ENCODE results near the gene ZNF276. TPM values are rescaled to one million over a fixed set of nuclear protein-coding genes. Genes with fewer than 3 reads are reported as not detected.

ZNF276 gene
- total and polyA plus RNA-seq, 8 donors, result 7.9 to 49.3 (median 11.2) TPM

- ATAC-seq, result no peak
Observed at GRCh38 chr16:89737341-89738071, 16.2 kb downstream of the ZNF276 start.

DNA sequence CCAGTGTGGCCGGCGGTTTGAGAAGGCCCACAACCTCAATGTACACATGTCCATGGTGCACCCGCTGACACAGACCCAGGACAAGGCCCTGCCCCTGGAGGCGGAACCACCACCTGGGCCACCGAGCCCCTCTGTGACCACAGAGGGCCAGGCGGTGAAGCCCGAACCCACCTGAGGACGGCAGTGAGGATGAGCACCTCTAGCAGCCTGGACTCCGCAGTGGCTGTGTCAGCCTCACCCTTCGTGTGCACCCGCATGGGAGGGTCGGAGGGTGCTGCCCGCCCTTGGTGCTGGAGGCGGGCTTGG is 16.7 kb downstream of the ZNF276 start:
- Histone ChIP-seq H3K4me1 (no peaks in the 10 kb centered on the region), H3K27ac (no peak overlapping the region), H3K27me3 (no peaks in the 10 kb centered on the region), H3K36me3 (peaks cover 4 to 65% (median 32%) of the 10 kb centered on the region in 3 donors), H3K4me3 (no peak overlapping the region), H3K9me3 (no peaks in the 10 kb centered on the region)
- WGBS, 2 donors, result 94% methylated on average over 14 of the region's 14 CpGs
- no peak for ATAC-seq
- intact Hi-C loops (cut with DNase I), result no loop called here
- TF ChIP-seq, protein P1, sequence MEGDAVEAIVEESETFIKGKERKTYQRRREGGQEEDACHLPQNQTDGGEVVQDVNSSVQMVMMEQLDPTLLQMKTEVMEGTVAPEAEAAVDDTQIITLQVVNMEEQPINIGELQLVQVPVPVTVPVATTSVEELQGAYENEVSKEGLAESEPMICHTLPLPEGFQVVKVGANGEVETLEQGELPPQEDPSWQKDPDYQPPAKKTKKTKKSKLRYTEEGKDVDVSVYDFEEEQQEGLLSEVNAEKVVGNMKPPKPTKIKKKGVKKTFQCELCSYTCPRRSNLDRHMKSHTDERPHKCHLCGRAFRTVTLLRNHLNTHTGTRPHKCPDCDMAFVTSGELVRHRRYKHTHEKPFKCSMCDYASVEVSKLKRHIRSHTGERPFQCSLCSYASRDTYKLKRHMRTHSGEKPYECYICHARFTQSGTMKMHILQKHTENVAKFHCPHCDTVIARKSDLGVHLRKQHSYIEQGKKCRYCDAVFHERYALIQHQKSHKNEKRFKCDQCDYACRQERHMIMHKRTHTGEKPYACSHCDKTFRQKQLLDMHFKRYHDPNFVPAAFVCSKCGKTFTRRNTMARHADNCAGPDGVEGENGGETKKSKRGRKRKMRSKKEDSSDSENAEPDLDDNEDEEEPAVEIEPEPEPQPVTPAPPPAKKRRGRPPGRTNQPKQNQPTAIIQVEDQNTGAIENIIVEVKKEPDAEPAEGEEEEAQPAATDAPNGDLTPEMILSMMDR (IDR thresholded peaks at IDR 0.05), result no peak
- no peak for FAIRE-seq
- no peak for DNase-seq

More at GRCh38 chr16:89737341-89738071, 16.2 kb downstream of the ZNF276 start:
- H3K27me3 ChIP-seq, result no peaks in the 10 kb centered on the region
- no peaks in the 10 kb centered on the region for H3K9me3 ChIP-seq
- no peak for FAIRE-seq
- no peak for DNase-seq
- H3K4me1 ChIP-seq, result no peaks in the 10 kb centered on the region
- no peak overlapping the region for H3K27ac ChIP-seq
- no peak overlapping the region for H3K4me3 ChIP-seq
- TF ChIP-seq, protein P1 (IDR thresholded peaks at IDR 0.05), result no peak
- 93 to 96% methylated on average over 20 of the region's 20 CpGs for WGBS, 2 donors
- intact Hi-C loops (cut with DNase I), result no loop called here
- H3K36me3 ChIP-seq, result peaks cover 4 to 65% (median 33%) of the 10 kb centered on the region in 3 donors

DNA sequence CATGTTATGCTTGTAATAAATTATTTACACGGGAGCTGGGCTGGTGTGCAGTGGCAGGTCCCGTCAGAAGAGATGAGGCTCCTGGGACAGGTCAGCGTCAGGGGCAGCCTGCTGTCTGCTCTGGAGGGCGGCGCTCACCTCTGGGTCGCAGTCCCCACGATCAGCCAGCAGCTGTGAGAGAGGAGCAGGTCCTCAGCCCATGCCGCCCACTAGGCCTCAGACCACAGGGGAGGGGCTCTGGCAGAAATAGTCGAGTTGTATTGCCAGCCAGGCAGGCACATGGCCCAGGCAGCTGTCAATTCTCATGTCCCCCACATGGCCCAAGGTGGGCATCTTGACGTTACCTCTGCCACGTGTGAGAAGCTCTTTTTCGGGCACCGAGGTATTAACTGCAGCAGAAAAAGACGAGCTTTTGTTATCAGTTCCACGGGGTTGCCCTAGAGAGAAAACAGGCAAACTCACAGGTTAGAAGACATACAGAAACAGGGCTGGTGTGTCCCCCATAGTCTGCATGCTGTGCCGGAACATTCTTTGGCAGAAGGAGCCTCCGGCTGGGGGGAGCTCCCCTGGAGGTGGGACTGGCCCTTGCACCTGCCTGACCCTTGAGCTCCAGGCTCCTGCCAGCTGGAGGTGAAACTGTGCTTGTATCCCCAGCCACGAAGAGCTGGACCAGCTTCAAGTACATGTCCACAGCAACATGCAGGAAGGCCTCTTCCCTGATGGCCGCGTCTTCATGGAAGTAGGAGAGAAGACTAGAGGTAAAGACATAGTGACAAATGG is 17.4 kb downstream of the ZNF276 start:
- Histone ChIP-seq H3K9me3 (no peaks in the 10 kb centered on the region), H3K27ac (no peak overlapping the region), H3K27me3 (no peaks in the 10 kb centered on the region), H3K4me1 (no peaks in the 10 kb centered on the region), H3K36me3 (peaks cover 4 to 58% (median 25%) of the 10 kb centered on the region in 3 donors), H3K4me3 (no peak overlapping the region)
- ATAC-seq (no peak), DNase-seq (no peak), FAIRE-seq (no peak)
- intact Hi-C loops (cut with DNase I), result no loop called here
- 86 to 92% methylated on average over 20 of the region's 20 CpGs for WGBS, 2 donors
- TF ChIP-seq, protein P1 (IDR thresholded peaks at IDR 0.05), result no peak

- FAIRE-seq (no peak), DNase-seq (no peak), ATAC-seq (no peak)
- Histone ChIP-seq H3K9me3 (no peaks in the 10 kb centered on the region), H3K36me3 (peaks cover 4 to 52% (median 22%) of the 10 kb centered on the region in 3 donors), H3K4me3 (no peak overlapping the region), H3K27me3 (no peaks in the 10 kb centered on the region), H3K4me1 (no peaks in the 10 kb centered on the region), H3K27ac (no peak overlapping the region)
- 83 to 84% methylated on average over 9 of the region's 9 CpGs for WGBS, 2 donors
- intact Hi-C loops (cut with DNase I), result no loop called here
- TF ChIP-seq, protein P1 (IDR thresholded peaks at IDR 0.05), result no peak
Observed at GRCh38 chr16:89739383-89739782, 18.0 kb downstream of the ZNF276 start.
